Immature natural killer cell (primary cell): ENCODE data around the gene KCTD15. TPM values are rescaled to one million over a fixed set of nuclear protein-coding genes. Genes with fewer than 3 reads are reported as not detected.

Experiments used
- DNase-seq, 3 donors: peaks; one replicate each; pipeline ENCODE4 v3.0.0; 2022; ENCODE audit warnings: mixed read lengths in 1 of 3
- H3K27ac Mint-ChIP-seq, 6 donors: one replicate each; pipeline ENCODE4 v1.8.0; 2020; ENCODE audit warnings: mixed read lengths in 6 of 6, mild to moderate bottlenecking in 5 of 6, inconsistent platforms in 4 of 6, moderate library complexity in 3 of 6
- H3K27me3 Mint-ChIP-seq, 3 donors: one replicate each; pipeline ENCODE4 v1.8.0; 2020 to 2021; ENCODE audit warnings: low read depth in 3 of 3, mild to moderate bottlenecking in 3 of 3, mixed read lengths in 3 of 3, moderate library complexity in 3 of 3, inconsistent platforms in 1 of 3
- H3K36me3 Mint-ChIP-seq, 3 donors: one replicate each; pipeline ENCODE4 v1.8.0; 2020; ENCODE audit warnings: mixed read lengths in 3 of 3, inconsistent platforms in 2 of 3, mild to moderate bottlenecking in 2 of 3
- H3K4me1 Mint-ChIP-seq, 2 donors: one replicate each; pipeline ENCODE4 v1.8.0; 2020; ENCODE audit warnings: inconsistent platforms in 2 of 2, mild to moderate bottlenecking in 2 of 2, mixed read lengths in 2 of 2, moderate library complexity in 1 of 2
- H3K4me3 Mint-ChIP-seq, 5 donors: one replicate each; pipeline ENCODE4 v1.8.0; 2020; ENCODE audit warnings: mild to moderate bottlenecking in 5 of 5, mixed read lengths in 5 of 5, inconsistent platforms in 3 of 5, moderate library complexity in 3 of 5
- H3K9me3 Mint-ChIP-seq, 6 donors: one replicate each; pipeline ENCODE4 v1.8.0; 2020; ENCODE audit warnings: mild to moderate bottlenecking in 6 of 6, mixed read lengths in 6 of 6, inconsistent platforms in 4 of 6, moderate library complexity in 3 of 6
- polyA plus RNA-seq, 3 donors: library from polyadenylated mRNA; unstranded; fragments of 300-500 nt; fragmentation: Illumina TruSeq; gene quantifications; one replicate each; pipeline ENCODE4 v1.2.3, GENCODE V29; 2021

KCTD15 gene
- polyA plus RNA-seq, 3 donors from 2014 or later = not detected

GRCh38 chr19:33758541-33759013, 38.1 kb upstream of the KCTD15 start:
- H3K27me3 Mint-ChIP-seq = peaks cover 2 to 6% (median 2%) of the 10 kb centered on the region in 3 donors
- DNase-seq = no peak
- peaks cover 0 to 2% of the 10 kb centered on the region in 2 donors for H3K4me1 Mint-ChIP-seq
- H3K9me3 Mint-ChIP-seq = no peaks in the 10 kb centered on the region
- no peak overlapping the region for H3K27ac Mint-ChIP-seq
- H3K4me3 Mint-ChIP-seq = no peak overlapping the region
- no peaks in the 10 kb centered on the region for H3K36me3 Mint-ChIP-seq

- Mint-ChIP-seq H3K27me3 (peaks cover 2 to 3% (median 2%) of the 10 kb centered on the region in 3 donors), H3K27ac (no peak overlapping the region), H3K4me1 (peaks cover 0 to 2% of the 10 kb centered on the region in 2 donors), H3K9me3 (no peaks in the 10 kb centered on the region), H3K36me3 (no peaks in the 10 kb centered on the region), H3K4me3 (no peak overlapping the region)
- DNase-seq = no peak
These were observed 37.3 kb upstream of the KCTD15 start for GRCh38 chr19:33759356-33759755.

GRCh38 chr19:33763633-33764371, 32.9 kb upstream of the KCTD15 start:
- H3K4me1 Mint-ChIP-seq = peaks cover 0 to under 1% of the 10 kb centered on the region in 2 donors
- H3K9me3 Mint-ChIP-seq = no peaks in the 10 kb centered on the region
- no peaks in the 10 kb centered on the region for H3K36me3 Mint-ChIP-seq
- no peak overlapping the region for H3K4me3 Mint-ChIP-seq
- H3K27ac Mint-ChIP-seq = no peak overlapping the region
- H3K27me3 Mint-ChIP-seq = peaks cover 2 to 7% (median 5%) of the 10 kb centered on the region in 3 donors
- DNase-seq = no peak

GRCh38 chr19:33766623-33767022, 30.0 kb upstream of the KCTD15 start:
- peaks cover 1 to 6% (median 4%) of the 10 kb centered on the region in 3 donors for H3K27me3 Mint-ChIP-seq
- no peak overlapping the region for H3K4me3 Mint-ChIP-seq
- no peaks in the 10 kb centered on the region for H3K36me3 Mint-ChIP-seq
- H3K9me3 Mint-ChIP-seq = no peaks in the 10 kb centered on the region
- H3K27ac Mint-ChIP-seq = no peak overlapping the region
- H3K4me1 Mint-ChIP-seq = no peaks in the 10 kb centered on the region
- DNase-seq = no peak

GRCh38 chr19:33767898-33768413, 28.7 kb upstream of the KCTD15 start:
- Mint-ChIP-seq H3K4me3 (no peak overlapping the region), H3K27ac (no peak overlapping the region), H3K27me3 (peaks cover 1 to 6% (median 3%) of the 10 kb centered on the region in 3 donors), H3K4me1 (no peaks in the 10 kb centered on the region), H3K9me3 (no peaks in the 10 kb centered on the region), H3K36me3 (no peaks in the 10 kb centered on the region)
- no peak for DNase-seq

- no peak for DNase-seq
- Mint-ChIP-seq H3K27me3 (peaks cover 1 to 6% (median 3%) of the 10 kb centered on the region in 3 donors), H3K9me3 (no peaks in the 10 kb centered on the region), H3K27ac (no peak overlapping the region), H3K4me3 (no peak overlapping the region), H3K36me3 (no peaks in the 10 kb centered on the region), H3K4me1 (no peaks in the 10 kb centered on the region)
These were observed 27.5 kb upstream of the KCTD15 start for GRCh38 chr19:33769208-33769607.

- H3K4me3 Mint-ChIP-seq = no peak overlapping the region
- H3K36me3 Mint-ChIP-seq = no peaks in the 10 kb centered on the region
- peaks cover under 1 to 6% (median 1%) of the 10 kb centered on the region in 3 donors for H3K27me3 Mint-ChIP-seq
- no peak overlapping the region for H3K27ac Mint-ChIP-seq
- no peak for DNase-seq
- no peaks in the 10 kb centered on the region for H3K4me1 Mint-ChIP-seq
- H3K9me3 Mint-ChIP-seq = no peaks in the 10 kb centered on the region
These were observed 26.6 kb upstream of the KCTD15 start for GRCh38 chr19:33770107-33770506.

- H3K4me1 Mint-ChIP-seq = peaks cover 0 to 1% of the 10 kb centered on the region in 2 donors
- H3K36me3 Mint-ChIP-seq = no peaks in the 10 kb centered on the region
- no peak overlapping the region for H3K27ac Mint-ChIP-seq
- peaks cover 0 to 4% (median 1%) of the 10 kb centered on the region in 3 donors for H3K27me3 Mint-ChIP-seq
- H3K4me3 Mint-ChIP-seq = no peak overlapping the region
- H3K9me3 Mint-ChIP-seq = no peaks in the 10 kb centered on the region
- peak; percentile 14 to 45 (median 39) for DNase-seq
These were observed 25.1 kb upstream of the KCTD15 start for GRCh38 chr19:33771384-33772101.

- peaks cover 0 to 1% of the 10 kb centered on the region in 2 donors for H3K4me1 Mint-ChIP-seq
- peaks cover 0 to 4% (median 1%) of the 10 kb centered on the region in 3 donors for H3K27me3 Mint-ChIP-seq
- no peaks in the 10 kb centered on the region for H3K36me3 Mint-ChIP-seq
- DNase-seq = no peak
- no peaks in the 10 kb centered on the region for H3K9me3 Mint-ChIP-seq
- no peak overlapping the region for H3K4me3 Mint-ChIP-seq
- no peak overlapping the region for H3K27ac Mint-ChIP-seq
These were observed 24.4 kb upstream of the KCTD15 start for GRCh38 chr19:33772102-33772857.

- Mint-ChIP-seq H3K4me3 (no peak overlapping the region), H3K27ac (no peak overlapping the region), H3K4me1 (peaks cover 0 to 1% of the 10 kb centered on the region in 2 donors), H3K36me3 (no peaks in the 10 kb centered on the region), H3K27me3 (peaks cover 0 to 1% (median 1%) of the 10 kb centered on the region in 3 donors), H3K9me3 (no peaks in the 10 kb centered on the region)
- no peak for DNase-seq
These were observed 23.9 kb upstream of the KCTD15 start for GRCh38 chr19:33772858-33773180.

GRCh38 chr19:33773704-33774624, 22.7 kb upstream of the KCTD15 start:
- no peak overlapping the region for H3K4me3 Mint-ChIP-seq
- no peak for DNase-seq
- peaks cover 6 to 8% of the 10 kb centered on the region in 2 donors for H3K4me1 Mint-ChIP-seq
- H3K27me3 Mint-ChIP-seq = peaks cover 0 to 4% (median 1%) of the 10 kb centered on the region in 3 donors
- H3K27ac Mint-ChIP-seq = no peak overlapping the region
- H3K9me3 Mint-ChIP-seq = no peaks in the 10 kb centered on the region
- H3K36me3 Mint-ChIP-seq = no peaks in the 10 kb centered on the region

GRCh38 chr19:33774751-33775150, 21.9 kb upstream of the KCTD15 start:
- no peak for DNase-seq
- Mint-ChIP-seq H3K36me3 (no peaks in the 10 kb centered on the region), H3K4me1 (peaks cover 6 to 8% of the 10 kb centered on the region in 2 donors), H3K4me3 (no peak overlapping the region), H3K27ac (no peak overlapping the region), H3K27me3 (peaks cover 0 to 6% (median 0%) of the 10 kb centered on the region in 3 donors), H3K9me3 (no peaks in the 10 kb centered on the region)
